KMS-11 (cell line): ENCODE measurements around the gene UBE3A.

Experiments
- H2AFZ ChIP-seq: fragments of 200-600 bp; sonication (generic); 2 replicates; pipeline ENCODE4 v1.6.1; 2016; ENCODE audit warnings: antibody characterized with exemption, mixed run types, low read depth
- H3K27ac ChIP-seq: fragments of 200-600 bp; sonication (generic); 2 replicates; pipeline ENCODE4 v1.6.1; 2016; ENCODE audit warnings: mild to moderate bottlenecking, mixed run types
- H3K27me3 ChIP-seq: fragments of 200-600 bp; sonication (generic); 2 replicates; pipeline ENCODE4 v1.6.1; 2017; ENCODE audit warnings: mild to moderate bottlenecking, low read depth, mixed run types, moderate library complexity; ENCODE audit not compliant: insufficient read depth
- H3K36me3 ChIP-seq: fragments of 200-600 bp; sonication (generic); 2 replicates; pipeline ENCODE4 v1.6.1; 2017; ENCODE audit warnings: mild to moderate bottlenecking, mixed run types; ENCODE audit not compliant: insufficient read depth
- H3K4me1 ChIP-seq: fragments of 200-600 bp; sonication (generic); 2 replicates; pipeline ENCODE4 v1.6.1; 2016; ENCODE audit warnings: mild to moderate bottlenecking, low read depth, mixed run types; ENCODE audit not compliant: poor library complexity, severe bottlenecking
- H3K4me2 ChIP-seq: fragments of 200-600 bp; sonication (generic); 2 replicates; pipeline ENCODE4 v1.7.0; 2016; ENCODE audit warnings: mild to moderate bottlenecking, mixed run types
- H3K4me3 ChIP-seq: fragments of 200-600 bp; sonication (generic); IDR thresholded peaks from 2 replicates; pipeline ENCODE4 v1.6.1; 2017; ENCODE audit warnings: low read depth, low read length, mixed read lengths; ENCODE audit not compliant: insufficient read depth
- H3K79me2 ChIP-seq: fragments of 200-600 bp; sonication (generic); 2 replicates; pipeline ENCODE4 v1.6.1; 2016; ENCODE audit warnings: low read depth, mixed run types; ENCODE audit not compliant: insufficient read depth
- H3K9ac ChIP-seq: fragments of 200-600 bp; sonication (generic); 2 replicates; pipeline ENCODE4 v1.6.1; 2016; ENCODE audit warnings: mild to moderate bottlenecking, mixed run types
- H4K20me1 ChIP-seq: fragments of 200-600 bp; sonication (generic); 2 replicates; pipeline ENCODE4 v1.6.1; 2016; ENCODE audit warnings: mild to moderate bottlenecking, mixed run types; ENCODE audit not compliant: insufficient read depth
- TF ChIP-seq, protein P1 (sequence below): fragments of 200-600 bp; sonication (generic); conservative IDR thresholded peaks from 2 replicates; pipeline ENCODE4 v1.6.1; 2017; ENCODE audit warnings: low read depth, mild to moderate bottlenecking, antibody characterized with exemption, low read length, moderate library complexity, mixed read lengths

Gene UBE3A

DNA sequence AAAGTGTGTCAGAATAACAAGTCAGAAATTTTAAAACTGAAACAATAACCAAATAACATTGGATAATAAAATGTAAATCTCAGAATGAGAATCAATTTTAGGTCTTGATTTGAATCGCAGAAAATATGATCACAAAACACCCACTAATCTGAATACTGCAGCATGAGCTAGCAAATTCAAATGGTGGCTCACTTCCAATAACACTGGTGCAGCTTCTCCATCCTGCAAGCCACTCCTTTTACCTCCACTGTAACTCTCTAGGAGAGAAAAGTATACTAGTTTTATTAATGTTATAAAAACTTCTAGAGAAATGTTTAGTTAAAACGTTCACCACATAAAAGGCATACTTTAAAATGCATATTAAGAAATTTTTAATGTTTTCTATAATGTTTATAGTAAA is 30.4 kb downstream of the UBE3A start:
- H2AFZ ChIP-seq = no peak overlapping the region
- TF ChIP-seq, protein P1, sequence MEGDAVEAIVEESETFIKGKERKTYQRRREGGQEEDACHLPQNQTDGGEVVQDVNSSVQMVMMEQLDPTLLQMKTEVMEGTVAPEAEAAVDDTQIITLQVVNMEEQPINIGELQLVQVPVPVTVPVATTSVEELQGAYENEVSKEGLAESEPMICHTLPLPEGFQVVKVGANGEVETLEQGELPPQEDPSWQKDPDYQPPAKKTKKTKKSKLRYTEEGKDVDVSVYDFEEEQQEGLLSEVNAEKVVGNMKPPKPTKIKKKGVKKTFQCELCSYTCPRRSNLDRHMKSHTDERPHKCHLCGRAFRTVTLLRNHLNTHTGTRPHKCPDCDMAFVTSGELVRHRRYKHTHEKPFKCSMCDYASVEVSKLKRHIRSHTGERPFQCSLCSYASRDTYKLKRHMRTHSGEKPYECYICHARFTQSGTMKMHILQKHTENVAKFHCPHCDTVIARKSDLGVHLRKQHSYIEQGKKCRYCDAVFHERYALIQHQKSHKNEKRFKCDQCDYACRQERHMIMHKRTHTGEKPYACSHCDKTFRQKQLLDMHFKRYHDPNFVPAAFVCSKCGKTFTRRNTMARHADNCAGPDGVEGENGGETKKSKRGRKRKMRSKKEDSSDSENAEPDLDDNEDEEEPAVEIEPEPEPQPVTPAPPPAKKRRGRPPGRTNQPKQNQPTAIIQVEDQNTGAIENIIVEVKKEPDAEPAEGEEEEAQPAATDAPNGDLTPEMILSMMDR = no peak
- H3K79me2 ChIP-seq = peaks cover 6% of the 10 kb centered on the region; the same call in 1 of the 2 replicates
- no peaks in the 10 kb centered on the region for H4K20me1 ChIP-seq
- no peaks in the 10 kb centered on the region for H3K27me3 ChIP-seq
- H3K4me1 ChIP-seq = no peaks in the 10 kb centered on the region
- no peak overlapping the region for H3K9ac ChIP-seq
- H3K27ac ChIP-seq = no peak overlapping the region
- no peak overlapping the region for H3K4me3 ChIP-seq
- H3K4me2 ChIP-seq = no peak overlapping the region
- H3K36me3 ChIP-seq = no peaks in the 10 kb centered on the region

DNA sequence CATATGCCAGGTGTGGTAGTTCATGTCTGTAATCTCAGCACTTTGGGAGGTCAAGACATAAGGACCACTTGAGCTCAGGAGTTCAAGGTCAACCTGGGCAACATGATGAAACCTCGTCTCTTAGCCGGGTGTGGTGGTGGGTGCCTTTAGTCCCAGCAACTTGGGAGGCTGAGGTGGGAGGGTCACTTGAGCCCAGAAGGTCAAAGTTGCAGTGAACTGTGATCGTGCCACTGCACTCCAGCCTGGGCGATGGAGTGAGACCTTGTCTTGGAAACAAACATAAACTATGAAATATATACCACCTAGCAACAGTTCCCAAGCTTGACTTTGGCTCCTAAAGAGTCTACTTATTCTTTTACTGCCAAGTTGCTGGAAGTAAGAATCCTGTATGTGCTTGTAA is 30.9 kb downstream of the UBE3A start:
- Histone ChIP-seq H2AFZ (no peak overlapping the region), H3K9ac (no peak overlapping the region), H3K36me3 (no peaks in the 10 kb centered on the region), H3K79me2 (peaks cover 6% of the 10 kb centered on the region; the same call in 1 of the 2 replicates), H3K4me3 (no peak overlapping the region), H3K4me2 (no peak overlapping the region), H4K20me1 (no peaks in the 10 kb centered on the region), H3K27ac (no peak overlapping the region), H3K4me1 (no peaks in the 10 kb centered on the region), H3K27me3 (no peaks in the 10 kb centered on the region)
- TF ChIP-seq, protein P1 = no peak

DNA sequence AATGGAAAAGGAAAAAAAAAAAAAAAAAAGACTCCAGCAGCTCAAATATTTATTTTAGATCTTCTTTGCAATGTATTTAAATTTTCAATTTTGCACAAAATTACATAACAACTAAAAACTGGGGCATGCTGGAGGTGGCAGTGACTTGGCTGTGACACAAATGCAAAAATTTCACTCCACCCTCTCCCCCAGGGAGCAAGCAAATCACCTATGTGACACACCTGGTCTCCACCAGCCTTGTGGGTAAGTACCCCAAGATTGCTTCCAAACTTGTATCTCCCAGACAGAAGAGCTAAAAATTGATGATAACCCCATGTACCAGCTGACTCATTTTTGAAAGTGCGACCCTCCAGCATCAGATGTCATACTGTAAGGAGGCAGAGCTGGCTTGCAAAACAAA is 32.0 kb downstream of the UBE3A start:
- H4K20me1 ChIP-seq = no peaks in the 10 kb centered on the region
- H3K79me2 ChIP-seq = peaks cover 6% of the 10 kb centered on the region; the same call in 1 of the 2 replicates
- no peak overlapping the region for H3K4me2 ChIP-seq

DNA sequence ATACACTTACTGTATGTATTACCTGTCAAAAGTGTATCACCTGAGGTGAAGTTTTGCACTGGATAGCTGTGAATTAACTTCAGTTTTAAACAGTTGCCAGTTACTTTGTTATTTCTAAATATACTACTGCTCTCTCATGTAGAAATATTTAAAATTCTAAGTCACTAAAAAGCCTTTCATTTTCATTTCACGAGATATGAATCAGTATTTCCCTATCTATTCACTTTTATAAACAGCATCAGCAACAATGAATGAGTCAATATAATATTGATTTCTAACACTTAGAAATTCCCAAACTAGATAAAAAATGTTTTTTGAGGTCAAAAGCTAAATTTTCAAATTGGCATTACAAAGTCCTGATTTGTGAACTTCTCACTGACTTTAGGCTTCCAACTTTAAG is 32.6 kb downstream of the UBE3A start:
- Histone ChIP-seq H3K4me2 (no peak overlapping the region), H3K79me2 (peaks cover 6% of the 10 kb centered on the region; the same call in 1 of the 2 replicates), H3K27ac (no peak overlapping the region), H4K20me1 (no peaks in the 10 kb centered on the region), H2AFZ (no peak overlapping the region), H3K27me3 (no peaks in the 10 kb centered on the region), H3K36me3 (no peaks in the 10 kb centered on the region), H3K9ac (no peak overlapping the region), H3K4me1 (no peaks in the 10 kb centered on the region), H3K4me3 (no peak overlapping the region)
- TF ChIP-seq, protein P1 = no peak

More for the DNA sequence above, 32.0 kb downstream of the UBE3A start:
- TF ChIP-seq, protein P1 = no peak
- H3K36me3 ChIP-seq = no peaks in the 10 kb centered on the region
- H3K4me3 ChIP-seq = no peak overlapping the region
- H3K27me3 ChIP-seq = no peaks in the 10 kb centered on the region
- H3K9ac ChIP-seq = no peak overlapping the region
- H3K27ac ChIP-seq = no peak overlapping the region
- no peak overlapping the region for H2AFZ ChIP-seq
- no peaks in the 10 kb centered on the region for H3K4me1 ChIP-seq
